NCI-H510A treated with DMSO at 0.1 percent for 48 hours (cell line): Measurements from ENCODE around the gene TXNRD3.
"Not testable (repeated sequence)": the region's sequence is repeated elsewhere in the genome, so short reads cannot be mapped to it uniquely, and the experiment has no call there.

Source experiments
- DNase-seq: peaks from one replicate; lab custom pipeline; 2025; lab: John Stamatoyannopoulos, UW

Gene TXNRD3

GRCh38 chr3:126591515-126591914, 63.4 kb downstream of the TXNRD3 start:
- not testable (repeated sequence) for DNase-seq

GRCh38 chr3:126582311-126582710, 72.6 kb downstream of the TXNRD3 start:
- no peak for DNase-seq

- no peak for DNase-seq
These were observed 73.4 kb downstream of the TXNRD3 start for GRCh38 chr3:126581569-126581968.

GRCh38 chr3:126580746-126581145, 74.2 kb downstream of the TXNRD3 start:
- DNase-seq = no peak

GRCh38 chr3:126578702-126579101, 76.2 kb downstream of the TXNRD3 start:
- DNase-seq = no peak

GRCh38 chr3:126577261-126577660, 77.7 kb downstream of the TXNRD3 start:
- DNase-seq = no peak

GRCh38 chr3:126573492-126574117, 81.3 kb downstream of the TXNRD3 start:
- no peak for DNase-seq

GRCh38 chr3:126571078-126571477, 83.8 kb downstream of the TXNRD3 start:
- DNase-seq = no peak

- DNase-seq = no peak
These were observed 84.8 kb downstream of the TXNRD3 start for GRCh38 chr3:126570103-126570541.

GRCh38 chr3:126569390-126569975, 85.4 kb downstream of the TXNRD3 start:
- no peak for DNase-seq

- no peak for DNase-seq
These were observed 86.1 kb downstream of the TXNRD3 start for GRCh38 chr3:126568776-126569342.

- no peak for DNase-seq
These were observed 87.1 kb downstream of the TXNRD3 start for GRCh38 chr3:126567696-126568438.

GRCh38 chr3:126562737-126563276, 92.1 kb downstream of the TXNRD3 start:
- DNase-seq = no peak

GRCh38 chr3:126558336-126559071, 96.4 kb downstream of the TXNRD3 start, which contains the start of gene C3orf22:
Gene C3orf22, minus strand, starts transcription at chr3:126558932. Its CDS starts 5,542 bp downstream, at chr3:126553390.
- DNase-seq = no peak

- no peak for DNase-seq
These were observed 97.2 kb downstream of the TXNRD3 start for GRCh38 chr3:126557761-126558160.

GRCh38 chr3:126557415-126557745, 97.5 kb downstream of the TXNRD3 start:
- DNase-seq = no peak
